A549 (cell line): ENCODE results near the gene RPTOR. TPM values are rescaled to one million over a fixed set of nuclear protein-coding genes. Genes with fewer than 3 reads are reported as not detected.

Source experiments
- ATAC-seq, 2 experiments: fragments of 200-7000 bp in 1 of 2; fragments of >200 bp in 1 of 2; cut with Nextera tagmentation in 1 of 2; cut with Tn5 transposase in 1 of 2; 3 replicates each; pipeline versions ENCODE4 v1.8.0 to v1.9.1; 2018 to 2020; ENCODE audit warnings: mild to moderate bottlenecking in 1 of 2, moderate library complexity in 1 of 2
- CTCF ChIA-PET: fragments of 300-600 bp; sonication (Branson Sonifier 250); formaldehyde crosslinking; extraction: SDS; loops from one replicate; lab custom pipeline; 2021; ENCODE audit warnings: antibody characterized with exemption, inconsistent platforms; lab: Yijun Ruan, JAX
- POLR2A ChIA-PET: fragments of 350-600 bp; formaldehyde crosslinking; extraction: SDS; loops from one replicate; lab custom pipeline; 2021; ENCODE audit warnings: antibody characterized with exemption, inconsistent platforms; lab: Yijun Ruan, JAX
- DNase-seq, 2 experiments: peaks; one replicate each; pipeline versions ENCODE4 v3.0.0 to v3.0.0-alpha.2; 2011 to 2016; ENCODE audit warnings: low read depth in 1 of 2, low spot score in 1 of 2
- FAIRE-seq: peaks from 2 replicates; lab custom pipeline; 2011; peaks lifted over from hg19 to GRCh38; lab: Jason Lieb, UNC
- H3K27ac ChIP-seq, 2 experiments: fragments of >200 bp; sonication (Bioruptor Twin); formaldehyde crosslinking; 3 replicates each; pipeline ENCODE4 v1.5.1; 2016 to 2017
- H3K4me1 ChIP-seq: fragments of >200 bp; sonication (Bioruptor Twin); formaldehyde crosslinking; 3 replicates; pipeline ENCODE4 v1.6.1; 2016
- H3K4me2 ChIP-seq: fragments of >200 bp; sonication (Bioruptor Twin); formaldehyde crosslinking; 3 replicates; pipeline ENCODE4 v1.6.1; 2016
- H3K4me3 ChIP-seq: fragments of >200 bp; sonication (Bioruptor Twin); formaldehyde crosslinking; 3 replicates; pipeline ENCODE4 v1.5.1; 2016
- H3K9me3 ChIP-seq: fragments of >200 bp; sonication (Bioruptor Twin); formaldehyde crosslinking; 3 replicates; pipeline ENCODE4 v1.6.1; 2016
- BHLHE40 ChIP-seq: IDR thresholded peaks from 2 replicates; pipeline ENCODE4 v1.6.1; 2012; ENCODE audit warnings: low read depth, low read length, inconsistent platforms
- CBX2 ChIP-seq: fragments of 200-600 bp; sonication (generic); IDR thresholded peaks from 2 replicates; pipeline ENCODE4 v1.6.1; 2016; ENCODE audit warnings: low read depth, mild to moderate bottlenecking, borderline replicate concordance
- CBX8 ChIP-seq: fragments of 200-600 bp; sonication (generic); IDR thresholded peaks from 2 replicates; pipeline ENCODE4 v1.6.1; 2016
- CHD4 ChIP-seq: fragments of 200-600 bp; sonication (generic); IDR thresholded peaks from 2 replicates; pipeline ENCODE4 v1.6.1; 2016; ENCODE audit warnings: antibody characterized with exemption, mild to moderate bottlenecking, borderline replicate concordance
- ELK1 ChIP-seq: fragments of 150-350 bp; IDR thresholded peaks from 2 replicates; pipeline ENCODE4 v1.6.1; 2014; ENCODE audit warnings: low read depth, mild to moderate bottlenecking, low read length
- EP300 ChIP-seq, 2 experiments: fragments of >200 bp; sonication (Bioruptor Twin); formaldehyde crosslinking; IDR thresholded peaks; 2 replicates in 1 of 2; 3 replicates in 1 of 2; pipeline ENCODE4 v1.6.1; 2016 to 2017
- HOXA7 ChIP-seq: fragments of 250-450 bp; sonication (Bioruptor Pico); IDR thresholded peaks from 2 replicates; pipeline ENCODE4 v1.5.0; 2020; ENCODE audit warnings: mild to moderate bottlenecking, moderate library complexity
- HOXB13 ChIP-seq: fragments of 250-450 bp; sonication (Bioruptor Pico); IDR thresholded peaks from 2 replicates; pipeline ENCODE4 v1.5.0; 2020; ENCODE audit warnings: low read depth, mild to moderate bottlenecking, moderate library complexity
- JUN ChIP-seq, 2 experiments: fragments of >200 bp; sonication (Bioruptor Twin); formaldehyde crosslinking; IDR thresholded peaks; 2 replicates in 1 of 2; 3 replicates in 1 of 2; pipeline ENCODE4 v1.6.1; 2016 to 2017
- MAFK ChIP-seq: fragments of 450-650 bp; IDR thresholded peaks from 2 replicates; pipeline ENCODE4 v1.6.1; 2014; ENCODE audit not compliant: partially characterized antibody
- MAZ ChIP-seq: fragments of 150-350 bp; IDR thresholded peaks from 2 replicates; pipeline ENCODE4 v1.6.1; 2014; ENCODE audit warnings: antibody characterized with exemption, low read depth, low read length, borderline replicate concordance
- MYC ChIP-seq: IDR thresholded peaks from 2 replicates; pipeline ENCODE4 v1.6.1; 2012; ENCODE audit warnings: mild to moderate bottlenecking, inconsistent platforms, low read length, improper control_type of control experiment, borderline replicate concordance
- NFE2L2 ChIP-seq: fragments of 150-350 bp; conservative IDR thresholded peaks from 2 replicates; pipeline ENCODE4 v1.6.1; 2014; ENCODE audit warnings: low read length
- NR3C1 ChIP-seq: fragments of >200 bp; sonication (Bioruptor Twin); formaldehyde crosslinking; IDR thresholded peaks from 3 replicates; pipeline ENCODE4 v1.6.1; 2017
- PHF8 ChIP-seq: fragments of 200-600 bp; sonication (generic); IDR thresholded peaks from 2 replicates; pipeline ENCODE4 v1.6.1; 2016; ENCODE audit warnings: low read depth, mild to moderate bottlenecking, antibody characterized with exemption, moderate library complexity, borderline replicate concordance
- POLR2A ChIP-seq: IDR thresholded peaks from 2 replicates; pipeline ENCODE4 v1.6.1; 2012; ENCODE audit warnings: mild to moderate bottlenecking, low read length
- POLR2AphosphoS2 ChIP-seq: conservative IDR thresholded peaks from 2 replicates; pipeline ENCODE4 v1.6.1; 2012; ENCODE audit warnings: low read length, improper control_type of control experiment, inconsistent platforms
- REST ChIP-seq: fragments of 200-600 bp; sonication (generic); IDR thresholded peaks from 2 replicates; pipeline ENCODE4 v1.6.1; 2016; ENCODE audit warnings: antibody characterized with exemption, mild to moderate bottlenecking, moderate library complexity
- RFX5 ChIP-seq: fragments of 450-650 bp; IDR thresholded peaks from 2 replicates; pipeline ENCODE4 v1.7.1; 2014; ENCODE audit warnings: antibody characterized with exemption, mild to moderate bottlenecking, moderate library complexity
- RNF2 ChIP-seq: fragments of 200-600 bp; sonication (generic); IDR thresholded peaks from 2 replicates; pipeline ENCODE4 v1.6.1; 2016; ENCODE audit warnings: low read depth, mild to moderate bottlenecking, antibody characterized with exemption, moderate library complexity, borderline replicate concordance
- SMC3 ChIP-seq: fragments of >200 bp; sonication (Bioruptor Twin); formaldehyde crosslinking; IDR thresholded peaks from 3 replicates; pipeline ENCODE4 v1.6.1; 2018; ENCODE audit warnings: inconsistent platforms
- TP53 ChIP-seq: fragments of 250-450 bp; sonication (Bioruptor Pico); IDR thresholded peaks from 2 replicates; pipeline ENCODE4 v1.5.0; 2021; ENCODE audit warnings: mild to moderate bottlenecking, moderate library complexity
- ZC3H11A ChIP-seq: fragments of 450-650 bp; IDR thresholded peaks from 2 replicates; pipeline ENCODE4 v1.6.1; 2014; ENCODE audit warnings: antibody characterized with exemption, mild to moderate bottlenecking
- ZFP36 ChIP-seq: fragments of 450-650 bp; IDR thresholded peaks from 2 replicates; pipeline ENCODE4 v1.6.1; 2014; ENCODE audit warnings: borderline replicate concordance; ENCODE audit not compliant: partially characterized antibody
- ZNF302 ChIP-seq: fragments of 250-450 bp; sonication (Bioruptor Pico); IDR thresholded peaks from 2 replicates; pipeline ENCODE4 v1.9.0; 2021; ENCODE audit warnings: inconsistent platforms, mild to moderate bottlenecking, moderate library complexity
- WGBS: methylation state at CpG from one replicate; pipeline ENCODE4 v1.1.6; 2017; ENCODE audit errors: missing lambda C conversion rate; 5-methylcytosine and 5-hydroxymethylcytosine counted together
- polyA plus RNA-seq, 4 experiments: library from polyadenylated mRNA; depleted of rRNA in 3 of 4; stranded (reverse); fragments of >200 nt; fragmentation: RNase III in 1 of 4; extraction: RNeasy Plus Mini Kit Qiagen cat#74134 plus additional on column Dnase treatment in 1 of 4; gene quantifications; 2 replicates in 3 of 4; 3 replicates in 1 of 4; pipeline ENCODE4 v1.2.3, GENCODE V29; 2011 to 2017
- TF ChIP-seq, protein P1 (sequence below): IDR thresholded peaks from 2 replicates; pipeline ENCODE4 v1.6.1; 2012
- TF ChIP-seq, protein P2 (sequence below): fragments of 250-450 bp; sonication (Bioruptor Pico); IDR thresholded peaks from 2 replicates; pipeline ENCODE4 v1.5.0; 2020; ENCODE audit warnings: low read depth, mild to moderate bottlenecking, moderate library complexity

The RPTOR gene
- polyA plus RNA-seq, 2 of the 4 experiments (the other 2 are of a cell fraction), result 10.8 to 27.1 TPM

- TF ChIP-seq CHD4 (no peak), ZC3H11A (no peak), TP53 (CRISPR knock-in tag) (no peak), MAZ (no peak), CBX8 (no peak), CBX2 (no peak), NFE2L2 (0 out of 2 replicates have a peak, but pooled peaks have one; percentile 13), JUN (IDR thresholded peaks at IDR 0.05) (peak; percentile 74 to 84; a peak in 4 of 5 replicates), ZNF302 (CRISPR knock-in tag) (no peak), ZFP36 (no peak), REST (0 out of 2 replicates have a peak, but pooled peaks have one; percentile 32), PHF8 (no peak), EP300 (IDR thresholded peaks at IDR 0.05) (0 out of 5 replicates have a peak, but pooled peaks of 1 of the 2 experiments have one; percentile 45), HOXB13 (CRISPR knock-in tag) (peak; percentile 60; the same call in 1 of the 2 replicates), HOXA7 (CRISPR knock-in tag) (no peak), MAFK (no peak), BHLHE40 (0 out of 2 replicates have a peak, but pooled peaks have one; percentile 37), POLR2A (no peak), SMC3 (no peak), RNF2 (no peak), RFX5 (no peak), ELK1 (no peak), POLR2AphosphoS2 (no peak)
- TF ChIP-seq, protein P1, sequence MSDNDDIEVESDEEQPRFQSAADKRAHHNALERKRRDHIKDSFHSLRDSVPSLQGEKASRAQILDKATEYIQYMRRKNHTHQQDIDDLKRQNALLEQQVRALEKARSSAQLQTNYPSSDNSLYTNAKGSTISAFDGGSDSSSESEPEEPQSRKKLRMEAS, result peak; percentile 94
Observed at GRCh38 chr17:80791758-80792284, 247.2 kb downstream of the RPTOR start (continued).

- peak; percentile 57 to 61; a peak in 5 of 6 replicates for ATAC-seq
- TF ChIP-seq MYC, result 0 out of 2 replicates have a peak, but pooled peaks have one; percentile 36
- no peak for TF ChIP-seq NR3C1
- TF ChIP-seq, protein P2, sequence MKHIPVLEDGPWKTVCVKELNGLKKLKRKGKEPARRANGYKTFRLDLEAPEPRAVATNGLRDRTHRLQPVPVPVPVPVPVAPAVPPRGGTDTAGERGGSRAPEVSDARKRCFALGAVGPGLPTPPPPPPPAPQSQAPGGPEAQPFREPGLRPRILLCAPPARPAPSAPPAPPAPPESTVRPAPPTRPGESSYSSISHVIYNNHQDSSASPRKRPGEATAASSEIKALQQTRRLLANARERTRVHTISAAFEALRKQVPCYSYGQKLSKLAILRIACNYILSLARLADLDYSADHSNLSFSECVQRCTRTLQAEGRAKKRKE (CRISPR knock-in tag), result no peak
- TF ChIP-seq, protein P1, result no peak
- no peak for TF ChIP-seq CBX8
- 0 out of 2 replicates have a peak, but pooled peaks have one; percentile 2 for TF ChIP-seq BHLHE40
- 19% methylated on average over 10 of the region's 10 CpGs for WGBS
- peak overlapping the region; percentile 79 to 89 for H3K27ac ChIP-seq
- no peak for FAIRE-seq
- peak overlapping the region; percentile 10; the same call in 1 of the 3 replicates for H3K4me3 ChIP-seq
- H3K4me2 ChIP-seq, result peak overlapping the region; percentile 86
- ChIA-PET POLR2A (interaction anchor here (0.6 kb wide), 1 partner anchor 377 kb away, joined by 3 read pairs; the partner anchor contains the start of gene ENDOV), CTCF (interaction anchor here (1.5 to 1.7 kb wide), 3 partner anchors 18 to 217 kb away, joined by 3 to 4 read pairs (median 4); no protein-coding TSS in a partner anchor)
- peaks cover 59% of the 10 kb centered on the region for H3K4me1 ChIP-seq
- peak; percentile 21 to 25 for DNase-seq
- peaks cover 7% of the 10 kb centered on the region; the same call in 1 of the 3 replicates for H3K9me3 ChIP-seq
Observed at GRCh38 chr17:80792373-80792781, 247.7 kb downstream of the RPTOR start.
